Measurements from ENCODE around the gene VENTX. TPM values are rescaled to one million over a fixed set of nuclear protein-coding genes. Genes with fewer than 3 reads are reported as not detected.

Gene VENTX
- total RNA-seq, 1 experiment from 2014 or later = 28.0 TPM

GRCh38 chr10:133247681-133248333, 10.2 kb downstream of the VENTX start:
- no peak for TF ChIP-seq JUN (CRISPR knock-in tag; IDR thresholded peaks at IDR 0.05)
- no peak for TF ChIP-seq IRF2 (CRISPR knock-in tag; IDR thresholded peaks at IDR 0.05; ENCODE audit: borderline replicate concordance, low read depth)
- no peak for TF ChIP-seq ZNF121 (CRISPR knock-in tag; IDR thresholded peaks at IDR 0.05)
- no peak for TF ChIP-seq SMAD3 (CRISPR knock-in tag; IDR thresholded peaks at IDR 0.05; ENCODE audit: borderline replicate concordance)
- no peak for TF ChIP-seq KAT7 (CRISPR knock-in tag; IDR thresholded peaks at IDR 0.05; ENCODE audit: borderline replicate concordance)
- no peak for TF ChIP-seq MYBL2 (CRISPR knock-in tag; IDR thresholded peaks at IDR 0.05)
- TF ChIP-seq NR1H2 (CRISPR knock-in tag; IDR thresholded peaks at IDR 0.05) = no peak
- no peak for TF ChIP-seq GTF2I (CRISPR knock-in tag; conservative IDR thresholded peaks at IDR 0.05)
- no peak for TF ChIP-seq CTCF (IDR thresholded peaks at IDR 0.05)
- TF ChIP-seq E2F5 (CRISPR knock-in tag; IDR thresholded peaks at IDR 0.05) = no peak
- ChIA-PET POLR2A (interaction anchor here (0.7 to 1.2 kb wide), 2 partner anchors 10 to 19 kb away, joined by 3 read pairs; no protein-coding TSS in a partner anchor), CTCF (interaction anchor here (0.6 to 4.1 kb wide), 20 partner anchors 9 to 145 kb away, joined by 3 to 61 read pairs (median 6); partner anchors contain the start of gene ADAM8)
- Mint-ChIP-seq H3K4me3 (no peak overlapping the region), H3K4me1 (peaks cover 32% of the 10 kb centered on the region), H3K27me3 (ENCODE audit: low read depth) (no peaks in the 10 kb centered on the region), H3K9me3 (no peaks in the 10 kb centered on the region), H3K27ac (no peak overlapping the region), H3K36me3 (no peaks in the 10 kb centered on the region)
- ATAC-seq = peak; percentile 3; the same call in 1 of the 2 replicates
- no peak for DNase-seq (ENCODE audit: low spot score)

GRCh38 chr10:133248334-133248715, 10.7 kb downstream of the VENTX start:
- H3K9me3 Mint-ChIP-seq = no peaks in the 10 kb centered on the region
- no peak overlapping the region for H3K27ac Mint-ChIP-seq
- no peaks in the 10 kb centered on the region for H3K36me3 Mint-ChIP-seq
- ATAC-seq = no peak
- no peak for DNase-seq (ENCODE audit: low spot score)
- H3K27me3 Mint-ChIP-seq (ENCODE audit: low read depth) = no peaks in the 10 kb centered on the region
- TF ChIP-seq AFF4 (CRISPR knock-in tag; IDR thresholded peaks at IDR 0.05; ENCODE audit: borderline replicate concordance) (no peak), FOXJ3 (CRISPR knock-in tag; IDR thresholded peaks at IDR 0.05; ENCODE audit: borderline replicate concordance) (no peak), SMAD3 (CRISPR knock-in tag; IDR thresholded peaks at IDR 0.05; ENCODE audit: borderline replicate concordance) (no peak)
- no peak overlapping the region for H3K4me3 Mint-ChIP-seq
- H3K4me1 Mint-ChIP-seq = peaks cover 28% of the 10 kb centered on the region
- CTCF ChIA-PET = interaction anchor here (2.0 to 4.1 kb wide), 3 partner anchors 9 to 59 kb away, joined by 7 to 61 read pairs (median 16); no protein-coding TSS in a partner anchor
- POLR2A ChIA-PET = no interaction called here

GRCh38 chr10:133249094-133249780, 11.6 kb downstream of the VENTX start:
- H3K4me1 Mint-ChIP-seq = peaks cover 22% of the 10 kb centered on the region
- H3K27me3 Mint-ChIP-seq (ENCODE audit: low read depth) = no peaks in the 10 kb centered on the region
- no peaks in the 10 kb centered on the region for H3K36me3 Mint-ChIP-seq
- H3K4me3 Mint-ChIP-seq = no peak overlapping the region
- ATAC-seq (no peak), DNase-seq (ENCODE audit: low spot score) (no peak)
- no peaks in the 10 kb centered on the region for H3K9me3 Mint-ChIP-seq
- TF ChIP-seq E2F1 (CRISPR knock-in tag; IDR thresholded peaks at IDR 0.05) = no peak
- POLR2A ChIA-PET = no interaction called here
- CTCF ChIA-PET = no interaction called here
- H3K27ac Mint-ChIP-seq = no peak overlapping the region
